ENCODE results near the gene SERPINE3. TPM values are rescaled to one million over a fixed set of nuclear protein-coding genes. Genes with fewer than 3 reads are reported as not detected.
A peak's percentile ranks its signal among the peaks of the same experiment; 100 is the strongest.

SERPINE3 gene
- total RNA-seq: not detected
- long read RNA-seq, partial matches to known transcripts: 0 of 1 reads
- long read RNA-seq, other reads (novel, unspliced or antisense): 1 of 1 reads

- no peak for ATAC-seq (ENCODE audit: poor library complexity)
- no peak for DNase-seq
- intact Hi-C loops (cut with DNase I): no loop called here
Measured at GRCh38 chr13:51339354-51339753, at the start of gene SERPINE3. Gene SERPINE3, plus strand, starts transcription at chr13:51339691. Its CDS starts 1,401 bp downstream, at chr13:51341092.

GRCh38 chr13:51291341-51291740, 48.1 kb upstream of the SERPINE3 start:
- DNase-seq (no peak), ATAC-seq (ENCODE audit: poor library complexity) (peak; percentile 68)
- intact Hi-C loops (cut with DNase I): no loop called here

GRCh38 chr13:51292000-51292565, 47.4 kb upstream of the SERPINE3 start:
- ATAC-seq (ENCODE audit: poor library complexity): peak; percentile 40
- intact Hi-C loops (cut with DNase I): no loop called here

GRCh38 chr13:51297556-51297955, 41.9 kb upstream of the SERPINE3 start:
- DNase-seq (no peak), ATAC-seq (ENCODE audit: poor library complexity) (no peak)
- intact Hi-C loops (cut with DNase I): no loop called here

More at GRCh38 chr13:51292000-51292565, 47.4 kb upstream of the SERPINE3 start:
- no peak for DNase-seq

GRCh38 chr13:51298812-51299211, 40.7 kb upstream of the SERPINE3 start:
- no peak for ATAC-seq (ENCODE audit: poor library complexity)
- DNase-seq: no peak
- intact Hi-C loops (cut with DNase I): no loop called here

GRCh38 chr13:51303063-51303552, 36.4 kb upstream of the SERPINE3 start:
- ATAC-seq (ENCODE audit: poor library complexity) (no peak), DNase-seq (no peak)
- intact Hi-C loops (cut with DNase I): no loop called here

- DNase-seq: no peak
- no peak for ATAC-seq (ENCODE audit: poor library complexity)
- intact Hi-C loops (cut with DNase I): no loop called here
Measured at GRCh38 chr13:51303882-51304281, 35.6 kb upstream of the SERPINE3 start.

- intact Hi-C loops (cut with DNase I): no loop called here
- DNase-seq (no peak), ATAC-seq (ENCODE audit: poor library complexity) (no peak)
Measured at GRCh38 chr13:51305271-51305967, 34.1 kb upstream of the SERPINE3 start.

GRCh38 chr13:51308781-51309180, 30.7 kb upstream of the SERPINE3 start:
- no peak for ATAC-seq (ENCODE audit: poor library complexity)

GRCh38 chr13:51311231-51311630, 28.3 kb upstream of the SERPINE3 start:
- ATAC-seq (ENCODE audit: poor library complexity) (no peak), DNase-seq (no peak)
- intact Hi-C loops (cut with DNase I): no loop called here

More at GRCh38 chr13:51308781-51309180, 30.7 kb upstream of the SERPINE3 start:
- no peak for DNase-seq
- intact Hi-C loops (cut with DNase I): no loop called here

GRCh38 chr13:51311957-51312520, 27.5 kb upstream of the SERPINE3 start:
- ATAC-seq (ENCODE audit: poor library complexity): no peak
- DNase-seq: no peak
- intact Hi-C loops (cut with DNase I): no loop called here

GRCh38 chr13:51313619-51314018, 25.9 kb upstream of the SERPINE3 start:
- ATAC-seq (ENCODE audit: poor library complexity) (peak; percentile 67), DNase-seq (no peak)
- intact Hi-C loops (cut with DNase I): no loop called here

- ATAC-seq (ENCODE audit: poor library complexity): no peak
- intact Hi-C loops (cut with DNase I): no loop called here
- no peak for DNase-seq
Measured at GRCh38 chr13:51317262-51317661, 22.2 kb upstream of the SERPINE3 start.

GRCh38 chr13:51318015-51318414, 21.5 kb upstream of the SERPINE3 start:
- ATAC-seq (ENCODE audit: poor library complexity) (no peak), DNase-seq (no peak)
- intact Hi-C loops (cut with DNase I): no loop called here

- ATAC-seq (ENCODE audit: poor library complexity): no peak
- no peak for DNase-seq
- intact Hi-C loops (cut with DNase I): no loop called here
Measured at GRCh38 chr13:51318876-51319275, 20.6 kb upstream of the SERPINE3 start.

GRCh38 chr13:51321836-51322235, 17.7 kb upstream of the SERPINE3 start:
- intact Hi-C loops (cut with DNase I): no loop called here
- no peak for ATAC-seq (ENCODE audit: poor library complexity)
- no peak for DNase-seq

- DNase-seq: no peak
- intact Hi-C loops (cut with DNase I): no loop called here
- ATAC-seq (ENCODE audit: poor library complexity): no peak
Measured at GRCh38 chr13:51322826-51323225, 16.7 kb upstream of the SERPINE3 start.

GRCh38 chr13:51323824-51324511, 15.5 kb upstream of the SERPINE3 start:
- intact Hi-C loops (cut with DNase I): no loop called here
- ATAC-seq (ENCODE audit: poor library complexity): no peak

GRCh38 chr13:51324714-51325420, 14.6 kb upstream of the SERPINE3 start:
- no peak for DNase-seq
- ATAC-seq (ENCODE audit: poor library complexity): no peak
- intact Hi-C loops (cut with DNase I): no loop called here

More at GRCh38 chr13:51323824-51324511, 15.5 kb upstream of the SERPINE3 start:
- DNase-seq: no peak

Measured in Right ventricle myocardium superior (tissue), 1 donor.